ENCODE measurements around the gene SLC35A4.
"Not testable (repeated sequence)": the region's sequence is repeated elsewhere in the genome, so short reads cannot be mapped to it uniquely, and the experiment has no call there.

The SLC35A4 gene

DNA sequence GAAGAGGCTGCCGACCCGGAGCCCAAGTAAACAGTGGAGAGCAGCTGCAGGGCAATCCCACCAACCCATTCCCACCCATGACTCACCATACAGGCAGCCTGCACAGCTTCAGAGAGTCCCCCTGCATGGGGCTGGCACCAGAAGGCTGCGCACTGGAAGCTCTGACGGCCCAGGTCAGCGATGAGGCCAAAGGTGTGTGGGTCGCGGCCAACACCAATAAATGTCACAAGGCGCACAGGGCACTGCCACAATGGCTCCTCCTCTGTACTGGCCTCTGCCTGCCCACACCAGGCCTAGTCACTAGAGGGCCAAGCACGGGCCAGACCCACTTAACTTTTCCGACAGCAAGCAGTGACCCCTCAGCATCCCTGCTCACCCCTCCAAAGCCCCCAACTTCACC is 4.4 kb upstream of the SLC35A4 start:
- DNase-seq, result no peak

DNA sequence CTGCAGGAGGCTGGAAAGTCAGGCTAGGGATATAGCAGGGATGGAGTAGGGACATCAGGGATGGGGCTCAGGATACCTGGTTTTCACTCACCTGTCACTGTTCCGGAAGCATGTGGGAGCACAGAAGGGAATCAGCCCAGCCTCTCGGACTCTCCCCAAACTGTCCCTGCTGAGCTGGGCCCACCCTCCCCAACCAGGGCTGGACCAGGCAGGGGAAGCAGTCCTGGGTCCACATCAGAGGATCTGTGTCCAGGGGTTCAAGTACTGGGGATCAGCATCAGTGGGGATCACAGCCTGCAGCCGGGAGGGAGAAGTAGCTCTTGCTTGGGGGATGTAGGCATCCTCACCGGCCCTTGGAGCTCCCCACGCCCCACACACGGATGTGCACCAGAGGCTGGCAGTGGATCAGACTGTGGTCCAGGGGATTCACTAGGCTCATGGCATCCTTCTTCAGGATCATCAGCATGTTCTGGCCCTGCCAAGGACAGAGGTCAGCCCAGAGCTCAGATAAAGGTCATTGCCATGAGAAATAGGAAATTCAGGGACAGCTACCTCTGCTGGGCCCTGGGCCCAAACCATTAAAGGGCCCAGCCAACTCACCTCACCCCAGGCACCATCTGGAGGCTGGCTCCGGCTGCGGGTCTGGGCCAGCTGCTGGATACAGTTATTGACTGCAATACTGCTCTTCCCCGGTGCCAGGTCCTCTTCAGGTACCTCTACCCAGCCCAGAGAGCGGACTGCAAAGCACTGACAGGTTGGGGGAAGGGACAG is 2.7 kb upstream of the SLC35A4 start:
- DNase-seq, result no peak

DNA sequence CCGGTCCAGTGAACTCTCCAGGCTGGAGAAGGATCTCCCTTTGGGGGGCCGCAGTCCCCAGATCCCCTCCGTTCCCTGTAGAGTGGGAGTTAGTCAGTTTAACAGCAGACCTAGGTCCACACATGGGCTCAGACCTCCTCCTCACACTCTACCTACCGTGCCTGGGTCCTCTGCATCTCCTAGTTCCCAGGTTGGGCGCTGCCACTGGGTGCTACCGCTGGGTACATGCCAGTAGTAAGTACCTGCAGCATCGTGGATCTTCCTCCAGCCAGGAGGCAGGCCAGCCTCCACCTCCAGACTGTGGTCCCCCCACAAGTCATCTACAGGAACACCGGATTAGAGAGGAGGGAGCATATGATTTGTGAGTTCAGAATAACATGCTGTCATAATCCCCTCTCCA is 1.0 kb upstream of the SLC35A4 start:
- no peak for DNase-seq

DNA sequence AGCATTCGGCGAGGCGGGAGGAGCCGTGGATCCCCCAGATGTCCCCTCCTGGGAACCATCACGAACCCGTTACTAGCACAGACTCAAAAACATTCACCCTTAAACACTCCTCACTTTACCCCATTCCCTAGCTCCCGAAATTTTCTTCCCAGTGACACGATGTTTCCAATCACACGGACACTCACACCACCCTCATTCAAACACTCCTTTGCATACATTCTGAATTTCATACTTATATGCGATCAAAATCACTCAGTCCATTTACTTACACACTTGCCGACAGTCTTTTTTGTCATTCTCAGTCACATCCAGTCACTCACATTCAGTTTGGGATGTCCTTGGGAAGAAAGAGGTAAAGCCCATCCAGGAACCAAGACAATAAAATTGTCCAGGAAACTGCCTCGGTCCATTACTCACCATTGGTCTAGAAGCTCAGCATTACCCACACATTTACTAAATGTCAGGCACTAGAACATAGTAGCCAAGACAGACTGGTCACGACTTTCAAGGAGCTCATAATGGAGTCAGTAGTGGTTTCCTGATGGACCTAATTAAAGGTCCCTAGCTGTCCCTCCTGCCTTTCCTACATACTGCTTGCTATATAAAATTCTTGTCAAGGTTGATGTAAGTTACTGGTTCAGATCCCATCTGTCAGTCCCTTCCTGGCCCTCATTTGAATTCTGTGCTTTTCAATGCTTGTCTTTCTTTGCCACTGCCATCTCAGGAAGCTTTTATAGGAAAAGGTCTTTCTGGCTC is 574 bp downstream of the SLC35A4 start:
- no peak for DNase-seq

DNA sequence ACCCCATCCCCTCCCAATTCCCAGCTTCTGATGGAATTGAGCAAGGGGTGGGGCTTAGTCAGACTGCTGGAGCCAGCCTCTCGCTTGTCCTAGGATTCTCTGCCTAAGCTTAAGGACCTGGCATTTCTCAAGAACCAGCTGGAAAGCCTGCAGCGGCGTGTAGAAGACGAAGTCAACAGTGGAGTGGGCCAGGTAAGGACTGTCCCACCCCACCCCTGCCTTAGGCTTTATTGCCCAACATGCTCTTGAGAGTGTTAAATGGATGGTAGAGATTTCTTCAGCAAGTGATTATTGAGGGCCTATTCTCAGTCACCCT is 1.1 kb downstream of the SLC35A4 start:
- DNase-seq, result no peak

DNA sequence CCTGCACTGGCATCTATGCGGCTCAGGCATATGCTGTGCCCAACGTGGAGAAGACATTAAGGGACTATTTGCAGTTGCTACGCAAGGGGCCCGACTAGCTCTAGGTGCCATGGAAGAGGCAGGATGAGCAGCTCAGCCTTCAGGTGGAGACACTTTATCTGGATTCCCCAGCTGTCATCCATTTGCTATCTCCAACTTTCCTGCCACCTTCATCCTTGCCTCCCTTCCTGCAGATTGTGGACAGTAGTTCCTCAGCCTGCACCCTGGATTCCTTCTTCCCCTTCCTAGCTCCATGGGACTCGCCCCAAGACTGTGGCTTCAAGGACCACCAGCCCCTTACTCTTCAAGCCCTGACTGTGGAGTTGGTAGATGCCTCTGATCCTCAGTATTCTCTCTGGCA is 2.0 kb downstream of the SLC35A4 start:
- no peak for DNase-seq

DNA sequence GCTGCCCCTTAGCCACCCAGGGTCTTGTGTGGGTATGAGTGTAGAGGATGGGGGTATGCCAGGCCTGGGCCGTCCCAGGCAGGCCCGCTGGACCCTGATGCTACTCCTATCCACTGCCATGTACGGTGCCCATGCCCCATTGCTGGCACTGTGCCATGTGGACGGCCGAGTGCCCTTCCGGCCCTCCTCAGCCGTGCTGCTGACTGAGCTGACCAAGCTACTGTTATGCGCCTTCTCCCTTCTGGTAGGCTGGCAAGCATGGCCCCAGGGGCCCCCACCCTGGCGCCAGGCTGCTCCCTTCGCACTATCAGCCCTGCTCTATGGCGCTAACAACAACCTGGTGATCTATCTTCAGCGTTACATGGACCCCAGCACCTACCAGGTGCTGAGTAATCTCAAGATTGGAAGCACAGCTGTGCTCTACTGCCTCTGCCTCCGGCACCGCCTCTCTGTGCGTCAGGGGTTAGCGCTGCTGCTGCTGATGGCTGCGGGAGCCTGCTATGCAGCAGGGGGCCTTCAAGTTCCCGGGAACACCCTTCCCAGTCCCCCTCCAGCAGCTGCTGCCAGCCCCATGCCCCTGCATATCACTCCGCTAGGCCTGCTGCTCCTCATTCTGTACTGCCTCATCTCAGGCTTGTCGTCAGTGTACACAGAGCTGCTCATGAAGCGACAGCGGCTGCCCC is 2.6 kb downstream of the SLC35A4 start:
- no peak for DNase-seq

DNA sequence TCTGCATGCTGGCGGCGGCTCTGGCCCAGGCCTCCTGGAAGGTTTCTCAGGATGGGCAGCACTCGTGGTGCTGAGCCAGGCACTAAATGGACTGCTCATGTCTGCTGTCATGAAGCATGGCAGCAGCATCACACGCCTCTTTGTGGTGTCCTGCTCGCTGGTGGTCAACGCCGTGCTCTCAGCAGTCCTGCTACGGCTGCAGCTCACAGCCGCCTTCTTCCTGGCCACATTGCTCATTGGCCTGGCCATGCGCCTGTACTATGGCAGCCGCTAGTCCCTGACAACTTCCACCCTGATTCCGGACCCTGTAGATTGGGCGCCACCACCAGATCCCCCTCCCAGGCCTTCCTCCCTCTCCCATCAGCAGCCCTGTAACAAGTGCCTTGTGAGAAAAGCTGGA is 3.2 kb downstream of the SLC35A4 start:
- no peak for DNase-seq

DNA sequence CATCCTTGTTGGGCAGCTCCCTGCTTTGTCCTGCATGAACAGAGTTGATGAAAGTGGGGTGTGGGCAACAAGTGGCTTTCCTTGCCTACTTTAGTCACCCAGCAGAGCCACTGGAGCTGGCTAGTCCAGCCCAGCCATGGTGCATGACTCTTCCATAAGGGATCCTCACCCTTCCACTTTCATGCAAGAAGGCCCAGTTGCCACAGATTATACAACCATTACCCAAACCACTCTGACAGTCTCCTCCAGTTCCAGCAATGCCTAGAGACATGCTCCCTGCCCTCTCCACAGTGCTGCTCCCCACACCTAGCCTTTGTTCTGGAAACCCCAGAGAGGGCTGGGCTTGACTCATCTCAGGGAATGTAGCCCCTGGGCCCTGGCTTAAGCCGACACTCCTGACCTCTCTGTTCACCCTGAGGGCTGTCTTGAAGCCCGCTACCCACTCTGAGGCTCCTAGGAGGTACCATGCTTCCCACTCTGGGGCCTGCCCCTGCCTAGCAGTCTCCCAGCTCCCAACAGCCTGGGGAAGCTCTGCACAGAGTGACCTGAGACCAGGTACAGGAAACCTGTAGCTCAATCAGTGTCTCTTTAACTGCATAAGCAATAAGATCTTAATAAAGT is 3.9 kb downstream of the SLC35A4 start:
- DNase-seq, result no peak

DNA sequence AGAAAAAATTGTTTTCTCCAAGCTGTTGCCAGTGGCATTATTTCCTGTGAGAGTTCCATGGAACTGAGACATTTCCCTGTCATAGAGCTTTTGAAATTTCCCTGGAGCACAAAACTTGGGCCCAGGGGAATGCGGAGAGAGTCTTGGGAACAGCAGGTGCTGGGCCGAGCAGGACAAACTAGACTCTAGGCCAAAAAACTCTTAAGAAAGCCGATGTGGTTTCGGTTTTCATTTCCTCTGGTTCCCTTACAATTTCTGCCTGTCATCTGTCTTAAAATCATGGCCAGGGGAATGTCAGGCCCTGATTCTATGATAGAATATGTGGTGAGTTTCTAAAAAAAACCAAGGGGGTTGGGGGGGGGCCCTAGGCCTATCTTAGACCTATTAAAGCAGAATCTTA is 4.6 kb downstream of the SLC35A4 start:
- no peak for DNase-seq

DNA sequence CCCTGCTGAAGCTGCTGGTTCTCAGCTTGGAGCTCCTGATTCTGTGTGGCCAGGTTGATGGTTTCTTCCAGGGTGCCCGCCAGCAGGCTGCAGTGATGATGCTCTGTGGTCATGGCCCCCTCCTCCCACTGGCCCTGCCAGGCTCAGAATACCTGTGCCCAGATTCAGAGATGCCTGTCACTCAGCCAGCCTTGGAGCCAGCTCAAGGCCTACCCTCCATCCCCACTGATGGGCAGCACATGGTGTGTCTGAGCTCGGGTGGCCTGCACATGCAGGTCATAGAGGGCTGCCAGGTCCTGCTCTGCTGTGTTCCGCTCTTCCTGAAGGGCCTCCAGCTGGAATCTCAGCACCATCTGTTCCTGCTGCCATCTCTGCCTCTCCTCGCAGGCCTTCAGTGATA is 5.4 kb downstream of the SLC35A4 start:
- no peak for DNase-seq

DNA sequence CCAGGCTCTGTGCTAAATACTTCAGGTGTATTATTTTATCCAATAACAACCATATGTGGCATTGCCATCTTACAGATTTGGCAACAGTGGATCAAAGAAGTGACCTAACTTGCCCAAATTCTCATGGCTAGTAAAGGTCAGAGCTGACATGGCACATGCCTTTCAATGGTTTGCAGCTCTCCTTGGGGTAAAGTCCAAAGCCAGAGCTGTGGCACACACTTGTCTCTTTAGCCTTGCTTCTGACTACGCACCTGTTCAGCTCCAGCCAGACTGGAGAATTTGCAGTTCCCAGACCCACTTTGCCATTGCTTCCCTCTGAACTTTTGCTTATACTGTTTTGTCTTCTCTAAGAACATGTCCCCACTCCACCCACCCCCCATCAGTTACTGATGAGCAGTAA is 5.9 kb downstream of the SLC35A4 start:
- no peak for DNase-seq

DNA sequence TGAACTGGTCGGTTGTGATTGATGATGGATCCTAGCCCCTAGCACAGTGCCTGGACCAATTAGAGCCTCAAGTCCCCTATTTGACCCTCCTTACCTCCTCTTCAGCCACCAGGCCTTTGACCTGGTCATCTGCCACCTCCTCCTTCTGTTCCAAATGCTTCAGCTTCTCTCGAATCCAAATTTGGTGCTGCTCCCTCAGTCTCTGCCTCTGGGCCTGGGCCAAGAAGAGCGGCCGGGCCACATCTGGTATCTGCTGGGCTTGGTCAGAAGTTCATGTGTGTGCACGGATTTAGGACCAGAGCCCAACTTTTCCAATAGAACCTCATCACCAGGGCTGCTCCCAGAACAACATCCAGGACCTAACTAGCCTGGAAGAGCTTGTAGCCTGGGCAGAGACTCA is 6.5 kb downstream of the SLC35A4 start:
- no peak for DNase-seq

DNA sequence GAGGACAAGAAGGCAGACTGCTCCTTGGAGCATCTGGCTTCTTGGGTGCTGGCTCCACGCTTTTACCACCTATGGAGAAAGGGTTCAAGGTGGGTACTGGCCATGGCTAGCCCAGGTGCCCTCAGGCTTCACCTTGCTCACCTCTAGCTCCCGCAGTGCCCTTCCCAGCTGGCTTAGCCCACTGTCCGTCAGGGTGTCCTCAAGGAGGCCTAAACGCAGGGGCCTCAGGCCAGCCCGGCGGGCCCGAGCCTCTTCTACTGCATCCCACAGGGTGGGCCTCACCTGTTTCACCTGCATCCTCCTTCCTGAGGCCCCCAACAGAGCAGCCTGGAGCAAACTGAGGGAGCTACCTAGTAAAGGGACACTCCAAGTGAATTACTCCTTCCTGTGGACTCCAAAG is 9.1 kb downstream of the SLC35A4 start:
- DNase-seq, result no peak

DNA sequence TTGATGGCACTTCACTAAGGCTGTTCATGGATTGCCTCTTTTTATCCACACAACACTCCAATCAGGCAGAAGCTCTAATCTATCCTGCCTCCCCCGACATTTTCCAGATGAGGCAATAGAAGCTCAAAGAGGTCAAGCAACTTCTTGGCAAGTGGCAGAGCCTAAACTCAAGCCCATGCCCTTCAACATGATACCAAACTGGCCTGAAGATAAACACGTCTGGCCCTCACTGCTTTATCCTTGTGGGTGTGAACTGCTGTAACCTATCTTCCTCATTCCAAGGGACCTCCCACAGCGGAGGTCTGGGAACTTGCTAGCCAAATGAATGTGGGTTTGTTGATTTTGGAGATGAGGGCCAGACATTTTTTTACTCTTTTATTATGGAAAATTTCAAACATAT is 9.5 kb downstream of the SLC35A4 start:
- no peak for DNase-seq

DNA sequence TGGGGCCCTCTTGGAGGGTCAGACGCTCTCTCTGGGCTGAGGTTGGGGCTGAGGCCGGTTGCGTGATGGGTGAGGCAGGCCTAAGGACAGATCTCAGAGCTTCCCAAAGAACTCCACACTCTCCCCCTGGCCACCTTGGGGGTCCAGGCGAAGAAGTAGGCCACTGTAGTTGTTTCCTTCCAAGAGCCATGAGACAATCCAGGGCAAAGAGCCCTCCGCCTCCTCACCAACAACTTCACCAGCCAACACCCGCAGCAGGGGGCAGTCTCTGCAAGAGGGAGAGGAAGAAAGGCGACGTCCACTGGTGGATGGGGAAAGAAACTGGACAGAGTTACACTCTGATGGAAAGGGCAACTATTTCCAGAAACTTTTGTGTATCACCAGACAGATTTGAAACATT is 10.7 kb downstream of the SLC35A4 start:
- no peak for DNase-seq

DNA sequence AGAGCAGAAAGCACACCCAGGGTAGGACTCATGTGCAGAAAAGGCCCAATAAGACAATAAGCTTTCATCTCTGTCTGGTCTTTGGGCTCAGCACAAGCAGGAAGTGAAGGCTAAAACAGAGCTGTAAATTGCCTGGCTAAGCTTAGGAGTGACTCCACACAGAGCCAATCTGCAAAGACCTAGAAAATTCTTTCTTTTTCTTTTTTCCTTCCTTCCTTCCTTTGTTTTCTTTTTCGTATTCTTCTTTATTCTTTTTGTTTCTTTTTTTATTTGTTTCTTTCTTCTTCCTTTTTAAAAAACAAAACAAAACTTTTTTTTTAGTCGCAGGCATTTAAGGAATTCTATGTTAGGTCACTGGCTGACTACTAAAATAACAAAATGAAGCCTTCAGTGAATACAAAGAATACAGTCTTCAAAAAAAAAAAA is 12.2 kb downstream of the SLC35A4 start:
- no peak for DNase-seq

DNA sequence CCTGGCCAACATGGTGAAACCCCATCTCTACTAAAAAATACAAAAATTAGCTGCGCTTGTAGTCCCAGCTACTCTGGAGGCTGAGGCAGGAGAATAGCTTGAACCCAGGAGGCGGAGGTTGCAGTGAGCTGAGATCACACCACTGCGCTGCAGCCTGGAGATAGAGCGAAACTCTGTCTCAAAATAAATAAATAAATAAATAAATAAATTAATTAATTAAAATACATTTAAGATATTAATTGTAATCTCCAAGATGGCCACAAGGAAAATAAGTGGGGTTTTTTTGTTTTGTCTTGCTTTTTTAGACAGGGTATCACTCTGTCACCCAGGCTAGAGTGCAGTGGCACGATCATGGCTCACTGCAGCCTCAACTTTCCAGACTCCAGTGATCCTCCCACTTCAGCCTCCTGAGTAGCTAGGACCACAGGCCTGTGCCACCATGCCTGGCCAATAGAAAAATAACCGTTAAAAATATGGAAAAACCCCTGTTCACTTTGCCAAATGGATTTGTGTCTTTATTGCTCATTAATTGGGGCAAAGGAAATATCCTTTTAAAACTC is 14.6 kb downstream of the SLC35A4 start:
- DNase-seq, result not testable (repeated sequence)

DNA sequence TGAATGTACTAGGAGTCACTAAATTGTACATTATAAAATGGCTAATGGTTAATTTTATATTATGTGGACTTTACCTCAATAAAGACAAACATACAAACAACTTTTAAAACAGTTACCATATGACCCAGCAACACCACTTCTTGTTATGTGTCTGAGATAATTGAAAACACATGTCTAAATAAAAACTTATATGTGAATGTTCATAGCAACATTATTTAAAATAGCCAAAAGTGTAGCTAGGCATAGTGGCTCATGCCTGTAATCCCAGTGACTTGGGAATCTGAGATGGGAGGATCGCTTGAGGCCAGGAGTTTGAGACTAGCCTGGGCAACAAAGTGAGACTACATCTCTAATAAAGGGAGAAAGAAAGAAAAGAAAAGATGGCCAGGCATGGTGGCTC is 22.9 kb downstream of the SLC35A4 start:
- no peak for DNase-seq

DNA sequence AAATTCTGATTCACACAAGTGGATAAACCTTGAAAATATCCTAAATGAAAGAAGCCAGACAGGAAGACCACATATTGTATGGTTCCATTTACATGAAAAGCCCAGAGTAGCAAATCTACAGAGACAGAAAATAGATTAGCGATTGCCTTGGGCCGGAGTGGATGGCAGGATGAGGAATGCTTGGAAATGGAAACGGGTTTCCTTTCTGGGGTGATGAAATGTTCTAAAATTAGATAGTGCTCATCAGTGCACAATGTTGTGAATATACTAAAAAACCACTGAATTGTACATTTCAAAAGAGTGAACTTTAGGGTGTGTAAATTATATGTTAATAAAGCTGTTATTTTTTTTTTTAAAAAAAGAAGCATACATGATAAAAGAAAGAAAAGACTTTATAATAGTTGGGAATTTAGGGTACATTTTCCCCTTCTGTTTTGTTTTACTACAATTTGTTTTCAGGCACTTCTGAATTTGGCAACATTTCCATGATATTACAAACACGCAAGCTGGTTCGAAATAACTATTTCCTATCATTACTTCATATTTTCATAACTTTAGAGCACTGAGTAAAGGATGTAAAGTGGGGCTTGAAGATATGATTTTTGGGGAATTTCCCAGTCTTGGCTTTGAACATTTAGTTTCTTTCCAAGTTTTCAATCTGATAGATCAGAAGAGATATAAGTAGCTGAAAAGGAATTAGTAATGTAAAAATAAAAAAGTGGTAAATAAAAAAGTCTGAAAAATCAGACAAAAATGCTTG is 23.9 kb downstream of the SLC35A4 start:
- DNase-seq, result no peak

DNA sequence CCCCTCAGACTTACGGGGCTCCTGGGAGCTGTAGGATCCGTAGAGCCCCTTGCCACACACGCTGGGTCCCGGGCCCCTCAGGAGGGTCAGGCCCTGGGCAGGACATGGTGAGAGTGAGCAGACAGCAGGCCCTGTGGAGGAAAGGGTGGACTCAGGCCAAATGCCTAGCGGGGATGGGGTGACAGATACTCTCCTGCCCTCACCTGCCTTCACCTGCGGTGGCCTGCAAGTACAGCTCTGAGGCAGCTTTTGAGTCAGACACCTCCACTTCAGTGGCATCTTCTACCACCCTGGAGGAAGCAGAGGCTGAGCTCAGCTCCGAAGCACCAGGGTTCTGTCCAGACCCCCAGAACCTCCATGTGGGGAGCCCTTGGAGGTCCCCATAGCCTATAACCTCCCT is 26.2 kb downstream of the SLC35A4 start:
- no peak for DNase-seq

DNA sequence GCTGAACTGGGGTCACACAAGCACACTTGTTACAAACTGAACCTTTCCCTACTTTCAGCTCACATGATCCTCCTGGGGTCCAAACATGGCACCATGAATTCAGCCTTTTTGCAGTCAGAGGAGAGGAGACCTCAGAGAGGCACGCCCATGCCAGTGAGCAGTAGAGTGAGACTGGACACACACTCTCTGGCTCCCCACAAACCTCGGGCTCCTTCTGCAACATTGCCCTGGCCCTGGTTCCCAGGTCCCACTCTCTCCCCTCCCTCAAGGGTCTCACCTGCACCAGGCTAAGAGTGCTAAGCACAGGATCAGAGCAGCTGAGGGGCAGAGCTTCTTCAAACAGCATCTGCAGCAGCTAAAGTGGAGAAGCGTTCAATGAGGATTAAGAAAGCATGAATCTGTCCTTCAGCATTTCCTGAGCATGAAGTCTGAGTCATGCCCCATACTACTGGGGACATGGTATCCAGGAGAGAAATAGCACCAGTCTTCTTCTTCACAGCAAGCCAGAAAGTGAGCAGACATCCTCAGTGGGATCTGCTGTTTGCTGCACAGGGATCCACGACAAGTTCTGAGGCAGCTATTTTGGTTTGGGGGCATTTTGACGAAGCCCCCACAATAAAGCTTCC is 27.2 kb downstream of the SLC35A4 start:
- no peak for DNase-seq

Data from islet precursor cell (in vitro differentiated cells).